ENCODE measurements around the gene DPYD.

GRCh38 chr1:97163591-97164275, 757.1 kb downstream of the DPYD start:
- TF ChIP-seq POLR2A (IDR thresholded peaks at IDR 0.05; ENCODE audit: low read depth, low read length) (no peak), POLR2AphosphoS5 (IDR thresholded peaks at IDR 0.05; ENCODE audit: low read depth, low read length) (no peak), PAX5 (IDR thresholded peaks at IDR 0.05; ENCODE audit: insufficient read depth, low read length, severe bottlenecking) (no peak)
